GM12801 (cell line): ENCODE measurements around the gene MARCHF5.

ENCODE experiments used
- TF ChIP-seq, protein P1 (sequence below): IDR thresholded peaks from one replicate; pipeline ENCODE4 v1.5.1; 2011; ENCODE audit warnings: control low read depth; ENCODE audit not compliant: insufficient read length; ENCODE audit errors: extremely low read depth

MARCHF5 gene

DNA sequence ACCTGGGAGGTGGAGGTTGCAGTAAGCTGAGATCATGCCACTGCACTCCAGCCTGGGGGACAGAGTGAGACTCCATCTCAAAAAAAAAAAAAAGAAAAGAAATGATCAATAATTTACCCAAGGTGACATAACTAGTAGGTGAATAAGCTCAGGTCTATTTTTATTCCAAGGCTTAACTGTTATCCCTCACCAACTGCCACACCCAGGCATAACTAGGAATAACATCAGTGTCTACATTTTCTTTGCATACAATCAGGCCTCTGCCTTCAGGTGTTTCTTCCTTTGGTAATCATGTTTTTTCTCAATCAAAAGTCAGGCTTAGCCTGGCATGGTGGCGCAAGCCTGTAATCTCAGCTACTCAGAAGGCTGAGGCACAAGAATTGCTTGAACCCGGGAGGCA is 26.7 kb upstream of the MARCHF5 start:
- TF ChIP-seq, protein P1, sequence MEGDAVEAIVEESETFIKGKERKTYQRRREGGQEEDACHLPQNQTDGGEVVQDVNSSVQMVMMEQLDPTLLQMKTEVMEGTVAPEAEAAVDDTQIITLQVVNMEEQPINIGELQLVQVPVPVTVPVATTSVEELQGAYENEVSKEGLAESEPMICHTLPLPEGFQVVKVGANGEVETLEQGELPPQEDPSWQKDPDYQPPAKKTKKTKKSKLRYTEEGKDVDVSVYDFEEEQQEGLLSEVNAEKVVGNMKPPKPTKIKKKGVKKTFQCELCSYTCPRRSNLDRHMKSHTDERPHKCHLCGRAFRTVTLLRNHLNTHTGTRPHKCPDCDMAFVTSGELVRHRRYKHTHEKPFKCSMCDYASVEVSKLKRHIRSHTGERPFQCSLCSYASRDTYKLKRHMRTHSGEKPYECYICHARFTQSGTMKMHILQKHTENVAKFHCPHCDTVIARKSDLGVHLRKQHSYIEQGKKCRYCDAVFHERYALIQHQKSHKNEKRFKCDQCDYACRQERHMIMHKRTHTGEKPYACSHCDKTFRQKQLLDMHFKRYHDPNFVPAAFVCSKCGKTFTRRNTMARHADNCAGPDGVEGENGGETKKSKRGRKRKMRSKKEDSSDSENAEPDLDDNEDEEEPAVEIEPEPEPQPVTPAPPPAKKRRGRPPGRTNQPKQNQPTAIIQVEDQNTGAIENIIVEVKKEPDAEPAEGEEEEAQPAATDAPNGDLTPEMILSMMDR = no peak

DNA sequence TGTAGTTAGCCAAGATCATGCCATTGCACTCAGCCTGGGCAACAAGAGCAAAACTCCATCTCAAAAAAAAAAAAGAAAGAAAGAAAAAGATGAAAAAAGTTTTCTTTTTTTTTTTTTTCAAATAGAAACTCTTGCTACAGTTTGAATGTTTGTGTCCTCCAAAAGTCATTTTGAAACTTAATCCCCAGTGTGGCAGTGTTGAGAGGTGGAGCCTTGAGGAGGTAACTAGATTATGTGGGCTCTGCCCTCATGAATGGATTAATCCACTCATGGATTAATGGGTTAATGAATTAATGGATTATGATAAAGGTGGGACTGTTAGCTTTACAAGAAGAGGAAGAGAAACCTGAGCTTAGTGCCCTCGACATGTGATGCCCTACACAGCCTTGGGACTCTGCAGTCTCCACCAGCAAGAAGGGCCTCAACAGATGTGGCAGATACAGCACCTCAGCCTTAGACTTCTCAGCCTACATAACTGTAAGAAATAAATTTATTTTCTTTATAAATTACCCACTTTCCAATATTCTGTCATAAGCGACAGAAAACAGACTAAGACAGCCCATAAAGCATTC is 25.2 kb upstream of the MARCHF5 start:
- TF ChIP-seq, protein P1 = no peak

DNA sequence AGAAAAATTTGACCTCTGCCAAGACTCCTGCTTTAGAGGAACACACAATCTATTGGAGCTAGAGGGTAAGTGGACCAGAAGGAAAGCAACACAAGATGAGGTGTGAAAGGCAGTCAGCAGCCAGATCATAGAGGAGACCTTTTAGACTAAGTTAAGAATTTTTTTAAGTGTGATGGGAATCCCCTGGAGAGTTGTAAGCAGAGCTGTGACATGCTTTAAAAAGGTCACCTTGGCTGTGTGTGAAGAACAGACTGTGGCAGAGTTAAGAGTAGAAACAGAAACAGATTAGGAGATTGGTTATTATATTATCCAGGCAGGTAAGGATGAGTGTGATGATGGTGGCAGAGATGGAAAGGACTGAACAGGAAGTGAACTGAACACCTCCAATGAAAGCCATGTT is 23.6 kb upstream of the MARCHF5 start:
- TF ChIP-seq, protein P1 = no peak

DNA sequence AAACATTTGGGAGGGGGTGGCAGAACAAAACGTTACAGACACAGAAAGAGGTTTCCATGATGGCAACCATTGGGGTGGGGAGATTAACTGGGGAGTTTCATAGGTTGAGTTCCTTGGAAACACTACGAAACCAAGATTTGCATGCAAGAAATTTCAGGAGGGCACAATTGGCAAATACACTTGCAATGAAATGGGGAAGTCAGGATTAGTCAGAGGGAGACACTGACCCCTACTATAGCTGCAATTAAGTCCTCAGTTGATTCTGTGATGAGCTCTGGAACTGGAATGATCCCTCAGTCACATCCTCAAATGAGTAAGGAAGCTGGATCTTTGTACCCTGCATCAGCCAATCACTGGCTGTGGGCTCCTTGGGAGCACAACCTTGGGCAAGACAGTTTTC is 22.2 kb upstream of the MARCHF5 start:
- TF ChIP-seq, protein P1 = no peak

DNA sequence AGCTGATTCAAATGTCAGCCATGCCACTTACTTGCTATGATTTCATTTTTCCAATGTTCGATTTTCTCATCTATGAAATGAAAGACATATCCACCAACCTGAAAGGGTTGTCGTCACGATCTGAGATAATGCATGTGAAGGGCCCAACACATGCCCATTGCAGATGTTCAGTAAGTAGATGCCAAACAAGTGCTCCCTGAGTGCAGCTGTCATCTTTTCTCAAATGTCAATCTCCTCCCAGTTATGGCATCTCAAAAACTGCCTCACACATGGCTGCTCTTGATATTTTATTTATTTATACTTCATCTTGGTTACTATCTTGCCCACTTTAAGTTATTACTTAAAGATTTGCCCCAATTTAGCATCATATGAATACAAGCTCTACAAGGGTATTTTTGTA is 16.9 kb upstream of the MARCHF5 start:
- TF ChIP-seq, protein P1 = no peak

DNA sequence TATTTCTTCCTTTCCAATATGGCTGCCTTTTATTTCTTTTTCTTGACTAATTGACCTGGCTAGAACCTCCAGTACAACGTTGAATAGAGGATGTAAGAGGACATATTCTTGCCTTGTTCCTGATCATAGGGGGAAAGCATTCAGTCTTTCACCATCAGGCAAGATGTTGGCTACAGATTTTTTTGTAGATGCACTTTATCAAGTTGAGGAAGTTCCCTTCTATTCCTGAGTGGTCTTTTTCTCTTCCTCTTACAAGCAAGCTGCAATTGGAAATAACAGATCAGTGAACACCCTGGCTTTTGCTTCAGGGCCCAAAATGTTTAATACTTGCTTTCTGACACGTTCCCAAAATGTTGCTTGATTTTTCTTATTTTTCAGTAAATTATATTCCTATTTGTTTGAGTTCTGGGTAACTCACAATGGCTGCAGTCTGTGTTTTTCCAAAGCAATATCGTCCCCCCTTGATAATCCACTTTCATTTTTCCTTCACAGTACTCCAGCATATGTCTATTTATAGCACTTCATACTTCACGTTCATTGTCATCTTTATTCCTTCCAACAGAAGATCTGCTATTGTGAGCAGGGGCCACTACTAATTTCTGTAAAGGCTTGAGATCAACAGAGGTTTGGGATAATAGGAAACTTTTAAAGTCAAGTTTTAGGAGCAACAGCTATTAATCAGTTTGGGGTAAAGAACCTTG is 11.8 kb upstream of the MARCHF5 start:
- TF ChIP-seq, protein P1 = no peak

DNA sequence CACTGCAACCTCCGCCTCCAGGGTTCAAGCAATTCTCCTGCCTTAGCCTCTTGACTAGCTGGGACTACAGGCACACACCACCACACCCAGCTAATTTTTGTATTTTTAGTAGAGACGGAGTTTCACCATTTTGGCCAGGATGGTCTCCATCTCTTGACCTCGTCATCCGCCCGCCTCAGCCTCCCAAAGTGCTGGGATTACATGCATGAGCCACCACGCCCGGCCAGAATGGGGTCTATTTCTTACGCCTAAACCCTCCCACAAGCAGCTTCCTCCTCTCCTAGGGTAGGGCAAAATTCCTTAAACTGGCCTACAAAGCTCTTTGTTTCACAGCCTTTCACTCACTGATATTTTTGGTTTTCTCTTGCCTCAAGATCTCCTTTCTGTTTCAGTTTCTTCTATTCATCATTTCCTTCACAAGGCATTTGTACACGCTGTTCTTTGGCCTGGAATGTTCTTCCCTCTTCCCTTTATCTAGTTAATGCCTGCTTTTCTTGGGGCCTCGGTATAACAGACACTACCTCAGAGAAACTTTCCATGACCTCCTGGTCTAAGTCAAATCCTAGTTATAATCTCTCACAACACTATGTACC is 6.8 kb upstream of the MARCHF5 start:
- TF ChIP-seq, protein P1 = no peak
